Adrenal gland (tissue), 12 donors: ENCODE measurements around the gene MEIOSIN. TPM values are rescaled to one million over a fixed set of nuclear protein-coding genes. Genes with fewer than 3 reads are reported as not detected.

Experiments
- DNase-seq, 7 donors: peaks; one replicate each; pipeline ENCODE4 v3.0.0-alpha.2; 2019 to 2020
- H3K27ac ChIP-seq, 5 donors: fragments of 200-600 bp; sonication (generic) in 4 of 5; 1 replicate in 3 of 5; 2 replicates in 2 of 5; pipeline versions ENCODE4 v1.5.1 to v1.8.0; 2016 to 2020; ENCODE audit warnings: mild to moderate bottlenecking in 1 of 5
- H3K27me3 ChIP-seq: fragments of 200-600 bp; 2 replicates; pipeline ENCODE4 v1.8.0; 2021
- H3K36me3 ChIP-seq, 2 donors: fragments of 200-600 bp; replicated peaks in 1 of 2; 1 replicate in 1 of 2; 2 replicates in 1 of 2; pipeline versions ENCODE4 v1.5.1 to v1.8.0; 2018 to 2022
- H3K4me1 ChIP-seq, 2 donors: fragments of 200-600 bp; replicated peaks in 1 of 2; 1 replicate in 1 of 2; 2 replicates in 1 of 2; pipeline versions ENCODE4 v1.5.1 to v1.8.0; 2018 to 2021
- H3K4me3 ChIP-seq, 4 donors: fragments of 200-600 bp; sonication (generic) in 3 of 4; one replicate each; pipeline ENCODE4 v1.5.1; 2016 to 2018
- H3K9me3 ChIP-seq, 3 donors: fragments of 200-600 bp; sonication (generic) in 1 of 3; replicated peaks in 1 of 3; 1 replicate in 2 of 3; 2 replicates in 1 of 3; pipeline versions ENCODE4 v1.5.1 to v1.8.0; 2016 to 2021
- CTCF ChIP-seq, 6 experiments: fragments of 450-650 bp in 4 of 6; fragments of 200-600 bp in 2 of 6; sonication (generic) in 1 of 6; IDR thresholded peaks; 1 replicate in 5 of 6; 2 replicates in 1 of 6; pipeline versions ENCODE4 v1.5.1 to v1.8.0; 2016 to 2021; ENCODE audit warnings: antibody characterized with exemption in 6 of 6, mild to moderate bottlenecking in 2 of 6, moderate library complexity in 1 of 6
- POLR2A ChIP-seq, 2 donors: fragments of 450-650 bp; IDR thresholded peaks; one replicate each; pipeline ENCODE4 v1.6.1; 2017; ENCODE audit warnings: antibody characterized with exemption in 2 of 2, mild to moderate bottlenecking in 2 of 2, moderate library complexity in 1 of 2
- WGBS, 4 donors: extraction: QIAGEN DNeasy Blood & Tissue Kit in 2 of 4; methylation state at CpG; one replicate each; pipeline versions ENCODE4 v1.1.5 to v1.1.7; 2013 to 2017; 5-methylcytosine and 5-hydroxymethylcytosine counted together
- intact Hi-C, 2 donors: fragments of 100-400 bp; cut with DNase I; formaldehyde crosslinking; loops; one replicate each; pipeline versions ENCODE4 v1.14.1 to v1.15.0; 2022 to 2023
- polyA plus RNA-seq, 3 donors: library from polyadenylated mRNA; stranded (reverse); fragments of 200-250 nt in 2 of 3; fragments of 350-450 nt in 1 of 3; fragmentation: Illumina TruSeq in 1 of 3; extraction: RNeasy Lipid Tissue Mini Kit (QIAGEN cat#74804) in 1 of 3; gene quantifications; one replicate each; pipeline ENCODE4 v1.2.3, GENCODE V29; 2013 to 2014
- total RNA-seq, 9 donors: library from RNA; depleted of rRNA in 4 of 9; stranded (reverse); fragments of >200 nt in 4 of 9; fragments of 120-200 nt in 1 of 9; fragmentation: NEBNext Ultra II Directional in 1 of 9; extraction: Animal tissue kit (Norgen Biotek cat#: 25700) in 1 of 9; gene quantifications; one replicate each; pipeline versions ENCODE4 v1.1.0 to v1.2.4, GENCODE V29; 2013 to 2023
- donor health status: healthy with polysubstance abuse.
- donor health status: Bipolar disorder and iron deficiency.
- donor health status: DM: yes; HTN: yes; CAD: no.
- donor health status: DM: no; HTN: no; CAD: no.
- donor health status: DM: no; HTN: no; CAD: no.
- donor health status: DM: yes; HTN: yes; CAD: no.

The MEIOSIN gene
- total and polyA plus RNA-seq, 12 donors = 0.03 to 0.06 (median 0.05) TPM; not detected in 9

- H3K27ac ChIP-seq = no peak overlapping the region
These were observed 27.4 kb upstream of the MEIOSIN start for GRCh38 chr19:45705710-45706415.

GRCh38 chr19:45710356-45711130 is 22.7 kb upstream of the MEIOSIN start:
- WGBS, 4 donors = 67 to 81% (median 73%) methylated on average over 10 of the region's 10 CpGs
- no peak for DNase-seq
- Histone ChIP-seq H3K27me3 (no peaks in the 10 kb centered on the region), H3K36me3 (peaks cover 0 to 15% of the 10 kb centered on the region in 2 donors), H3K27ac (no peak overlapping the region), H3K4me3 (no peak overlapping the region), H3K4me1 (peaks cover 4 to 6% of the 10 kb centered on the region in 2 donors), H3K9me3 (no peaks in the 10 kb centered on the region)
- no peak for TF ChIP-seq CTCF (IDR thresholded peaks at IDR 0.05)
- no peak for TF ChIP-seq POLR2A (IDR thresholded peaks at IDR 0.05)
- intact Hi-C loops = loop anchor here in 1 of 2 donors (5.0 kb wide), 1 partner anchor 57 kb away; the partner anchor contains the start of gene SIX5

More at GRCh38 chr19:45705710-45706415, 27.4 kb upstream of the MEIOSIN start:
- intact Hi-C loops = no loop called here
- DNase-seq = no peak
- WGBS, 4 donors = 93 to 96% (median 95%) methylated on average over 11 to 12 of the region's 12 CpGs
- TF ChIP-seq POLR2A (IDR thresholded peaks at IDR 0.05) = no peak
- TF ChIP-seq CTCF (IDR thresholded peaks at IDR 0.05) = no peak
- Histone ChIP-seq H3K4me1 (no peaks in the 10 kb centered on the region), H3K9me3 (no peaks in the 10 kb centered on the region), H3K36me3 (peaks cover 0 to 4% of the 10 kb centered on the region in 2 donors), H3K27me3 (no peaks in the 10 kb centered on the region), H3K4me3 (no peak overlapping the region)

- Histone ChIP-seq H3K27me3 (no peaks in the 10 kb centered on the region), H3K4me1 (peaks cover 12 to 15% of the 10 kb centered on the region in 2 donors), H3K36me3 (peaks cover 0 to 15% of the 10 kb centered on the region in 2 donors), H3K9me3 (no peaks in the 10 kb centered on the region), H3K27ac (peak overlapping the region in 4 of 5 donors; percentile 51 to 87 (median 78)), H3K4me3 (peak overlapping the region in 1 of 4 donors; percentile 21)
- 70 to 96% (median 80%) methylated on average over 19 to 76 of the region's 76 CpGs for WGBS, 4 donors
- DNase-seq = peak; percentile 90 to 96 (median 95)
- intact Hi-C loops = loop anchor here in 1 of 2 donors (5.0 kb wide), 1 partner anchor 55 kb away; the partner anchor contains the start of gene SIX5
- peak in 1 of 2 donors; percentile 41 for TF ChIP-seq POLR2A (IDR thresholded peaks at IDR 0.05)
- no peak for TF ChIP-seq CTCF (IDR thresholded peaks at IDR 0.05)
These were observed 21.2 kb upstream of the MEIOSIN start for GRCh38 chr19:45711851-45712698.
